HEK293 (cell line): ENCODE data around the gene FRMD4B.

Experiments used
- CTCF ChIA-PET: fragments of 350-600 bp; formaldehyde crosslinking; extraction: SDS; loops from one replicate; lab custom pipeline; 2021; ENCODE audit warnings: antibody characterized with exemption; lab: Yijun Ruan, JAX
- POLR2A ChIA-PET: fragments of 300-600 bp; formaldehyde crosslinking; extraction: SDS; loops from one replicate; lab custom pipeline; 2020; ENCODE audit warnings: antibody characterized with exemption, inconsistent platforms; lab: Yijun Ruan, JAX
- H3K27ac ChIP-seq: fragments of 200-500 bp; sonication (Bioruptor generic); 2 replicates; pipeline ENCODE4 v1.5.1; 2014; ENCODE audit warnings: low read depth, low read length, control low read depth, inconsistent platforms; ENCODE audit errors: extremely low read depth
- H3K36me3 ChIP-seq, 2 experiments: fragments of 200-500 bp in 1 of 2; sonication (Bioruptor generic) in 1 of 2; 1 replicate in 1 of 2; 2 replicates in 1 of 2; pipeline ENCODE4 v1.5.1; 2014 to 2017; ENCODE audit warnings: inconsistent platforms in 2 of 2, low read length in 2 of 2; ENCODE audit not compliant: control insufficient read depth in 2 of 2, insufficient read depth in 1 of 2
- H3K4me1 ChIP-seq: fragments of 200-500 bp; sonication (Bioruptor generic); 2 replicates; pipeline ENCODE4 v1.5.1; 2014; ENCODE audit warnings: mild to moderate bottlenecking, low read length, inconsistent platforms; ENCODE audit not compliant: control insufficient read depth, insufficient read depth
- H3K4me3 ChIP-seq: 2 replicates; pipeline ENCODE4 v1.5.1; 2011; ENCODE audit warnings: low read depth, mild to moderate bottlenecking, control low read depth, low read length, moderate library complexity
- H3K9me3 ChIP-seq: fragments of 200-500 bp; sonication (Bioruptor generic); 2 replicates; pipeline ENCODE4 v1.5.1; 2014; ENCODE audit warnings: low read depth, low read length, inconsistent platforms; ENCODE audit not compliant: control insufficient read depth, insufficient read depth
- GLI2 ChIP-seq: fragments of 450-650 bp; formaldehyde crosslinking; IDR thresholded peaks from 2 replicates; pipeline ENCODE4; 2017; ENCODE audit warnings: missing biosample characterization, missing genetic modification characterization, low read depth, borderline replicate concordance
- HOXA7 ChIP-seq: sonication (generic); formaldehyde crosslinking; IDR thresholded peaks from 2 replicates; pipeline ENCODE4 v1.8.1; 2022; ENCODE audit warnings: missing genetic modification reagents, borderline replicate concordance
- KLF10 ChIP-seq: fragments of 450-650 bp; IDR thresholded peaks from 2 replicates; pipeline ENCODE4 v1.5.1; 2018; ENCODE audit warnings: missing biosample characterization, mild to moderate bottlenecking, missing genetic modification characterization
- PRDM10 ChIP-seq: fragments of 450-650 bp; formaldehyde crosslinking; IDR thresholded peaks from 2 replicates; pipeline ENCODE4 v1.5.1; 2016; ENCODE audit warnings: missing biosample characterization, missing genetic modification characterization
- ZIC2 ChIP-seq: fragments of 450-650 bp; formaldehyde crosslinking; IDR thresholded peaks from 2 replicates; pipeline ENCODE4 v1.5.1; 2016; ENCODE audit warnings: missing biosample characterization, missing genetic modification characterization
- ZNF18 ChIP-seq: fragments of 450-650 bp; formaldehyde crosslinking; IDR thresholded peaks from 2 replicates; pipeline ENCODE4 v1.5.1; 2016; ENCODE audit warnings: missing biosample characterization, missing genetic modification characterization
- ZNF214 ChIP-seq: fragments of 450-650 bp; formaldehyde crosslinking; IDR thresholded peaks from 2 replicates; pipeline ENCODE4 v1.5.1; 2017; ENCODE audit warnings: missing biosample characterization, mild to moderate bottlenecking, missing genetic modification characterization, borderline replicate concordance
- ZNF398 ChIP-seq: fragments of 450-650 bp; formaldehyde crosslinking; IDR thresholded peaks from 2 replicates; pipeline ENCODE4 v1.5.1; 2017; ENCODE audit warnings: missing biosample characterization, missing genetic modification characterization
- ZNF501 ChIP-seq: fragments of 450-650 bp; formaldehyde crosslinking; IDR thresholded peaks from 2 replicates; pipeline ENCODE4 v1.5.1; 2016; ENCODE audit warnings: missing biosample characterization, missing genetic modification characterization
- ZNF660 ChIP-seq: fragments of 450-650 bp; IDR thresholded peaks from 2 replicates; pipeline ENCODE4 v1.5.1; 2018; ENCODE audit warnings: missing biosample characterization, mild to moderate bottlenecking, missing genetic modification characterization
- ZNF76 ChIP-seq: fragments of 450-650 bp; formaldehyde crosslinking; IDR thresholded peaks from 2 replicates; pipeline ENCODE4; 2016; ENCODE audit warnings: low read depth, missing biosample characterization, missing genetic modification characterization, borderline replicate concordance
- ZNF843 ChIP-seq: fragments of 450-650 bp; formaldehyde crosslinking; IDR thresholded peaks from 2 replicates; pipeline ENCODE4 v1.5.1; 2016; ENCODE audit warnings: missing biosample characterization, missing genetic modification characterization

The FRMD4B gene

GRCh38 chr3:69200384-69201068 is 185.4 kb downstream of the FRMD4B start (continued):
- TF ChIP-seq ZNF501, result no peak; the same call in 1 of the 2 replicates

DNA sequence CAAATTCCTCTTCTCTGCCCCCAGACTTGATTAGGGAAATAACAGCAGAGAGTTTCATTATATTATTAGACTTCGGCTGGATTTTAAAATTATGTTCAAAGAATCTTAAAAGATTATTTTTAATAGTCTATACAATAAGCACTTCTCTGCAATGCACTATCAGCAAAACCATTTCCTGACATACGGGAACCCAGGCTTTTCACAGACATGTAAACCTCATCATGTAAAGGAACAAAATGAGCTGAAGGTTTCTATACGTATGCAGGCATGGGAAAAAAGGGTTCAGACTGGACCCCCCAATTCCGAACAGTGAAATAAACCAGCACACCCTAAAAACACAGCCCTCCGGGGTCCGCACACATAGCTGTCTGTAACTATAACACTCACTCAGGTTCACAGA is 185.9 kb downstream of the FRMD4B start:
- ChIA-PET CTCF (interaction anchor here (0.6 to 2.2 kb wide), 4 partner anchors 79 to 465 kb away, joined by 3 to 8 read pairs (median 4); no protein-coding TSS in a partner anchor), POLR2A (interaction anchor here (0.8 kb wide), 1 partner anchor 43 kb away, joined by 3 read pairs; no protein-coding TSS in a partner anchor)
- peak overlapping the region; percentile 35 for H3K27ac ChIP-seq

DNA sequence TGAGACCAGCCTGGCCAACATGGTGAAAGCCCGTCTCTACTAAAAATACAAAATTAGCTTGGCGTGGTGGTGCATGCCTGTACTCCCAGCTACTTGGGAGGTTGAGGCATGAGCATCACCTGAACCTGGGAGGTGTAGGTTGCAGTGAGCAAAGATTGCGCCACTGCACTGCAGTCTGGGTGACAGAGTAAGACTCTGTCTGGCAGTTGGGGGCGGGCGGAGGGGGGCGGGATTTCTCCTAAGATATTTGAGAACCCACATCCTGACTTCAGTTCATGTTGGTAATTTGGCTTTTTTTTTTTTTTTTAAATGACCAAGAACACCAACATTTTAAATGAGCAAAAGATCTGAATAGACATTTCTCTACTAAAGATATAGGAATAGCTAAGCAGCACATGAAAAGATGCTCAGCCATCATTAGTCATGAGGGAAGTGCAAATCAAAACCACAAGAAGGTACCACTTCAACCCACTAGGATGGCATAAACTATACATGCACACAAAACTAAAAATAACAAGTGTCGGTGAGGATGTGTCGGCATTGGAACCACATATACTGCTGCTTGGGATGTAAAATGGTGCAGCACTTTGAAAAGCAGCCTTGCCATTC is 187.9 kb downstream of the FRMD4B start:
- H3K27ac ChIP-seq, result no peak overlapping the region

More for the DNA sequence above, 185.9 kb downstream of the FRMD4B start:
- peaks cover 3% of the 10 kb centered on the region; the same call in 1 of the 2 replicates for H3K4me1 ChIP-seq
- TF ChIP-seq ZNF660 (tag by site-specific recombination), result no peak
- no peak for TF ChIP-seq HOXA7
- TF ChIP-seq ZNF214 (tag by site-specific recombination), result no peak
- TF ChIP-seq GLI2, result no peak
- TF ChIP-seq ZNF76, result no peak
- no peak for TF ChIP-seq ZNF398 (tag by site-specific recombination)
- H3K4me3 ChIP-seq, result peak overlapping the region; percentile 62
- H3K9me3 ChIP-seq, result no peaks in the 10 kb centered on the region
- peaks cover 0 to 20% of the 10 kb centered on the region in 2 experiments; a peak in 1 of 3 replicates for H3K36me3 ChIP-seq

More for the DNA sequence above, 187.9 kb downstream of the FRMD4B start:
- ChIA-PET POLR2A (no interaction called here), CTCF (interaction anchor here (0.6 kb wide), 1 partner anchor 1766 kb away, joined by 4 read pairs; no protein-coding TSS in a partner anchor)
- H3K36me3 ChIP-seq, result peaks cover 0 to 39% of the 10 kb centered on the region in 2 experiments
- no peak overlapping the region for H3K4me3 ChIP-seq
- H3K4me1 ChIP-seq, result peaks cover 3% of the 10 kb centered on the region; the same call in 1 of the 2 replicates
- no peak for TF ChIP-seq ZIC2 (tag by site-specific recombination)
- TF ChIP-seq PRDM10 (tag by site-specific recombination), result peak; percentile 24; the same call in 1 of the 2 replicates
- TF ChIP-seq ZNF18 (tag by site-specific recombination), result no peak
- no peak for TF ChIP-seq ZNF843 (tag by site-specific recombination)
- TF ChIP-seq KLF10 (tag by site-specific recombination), result no peak
- TF ChIP-seq, all 188 proteins: peak for 1
- H3K9me3 ChIP-seq, result no peaks in the 10 kb centered on the region
